Astrocyte (in vitro differentiated cells and primary cell): ENCODE measurements around the gene ZNF595. TPM values are rescaled to one million over a fixed set of nuclear protein-coding genes. Genes with fewer than 3 reads are reported as not detected.
"Not testable (repeated sequence)": the region's sequence is repeated elsewhere in the genome, so short reads cannot be mapped to it uniquely, and the experiment has no call there.

Experiments used
- DNase-seq: peaks from one replicate; pipeline ENCODE4 v3.0.0-alpha.2; 2010; ENCODE audit warnings: low read depth
- FAIRE-seq: peaks from 2 replicates; lab custom pipeline; 2011; peaks lifted over from hg19 to GRCh38; lab: Jason Lieb, UNC
- H2AFZ ChIP-seq: 2 replicates; pipeline ENCODE4 v1.6.0; 2012; ENCODE audit warnings: low read depth, low read length, inconsistent platforms
- H3K27ac ChIP-seq: 2 replicates; pipeline ENCODE4 v1.5.1; 2011; ENCODE audit warnings: low read depth, low read length, inconsistent platforms
- H3K27me3 ChIP-seq: 2 replicates; pipeline ENCODE4 v1.6.0; 2011; ENCODE audit warnings: low read length, inconsistent platforms; ENCODE audit not compliant: insufficient read depth
- H3K36me3 ChIP-seq: 2 replicates; pipeline ENCODE4 v1.5.1; 2011; ENCODE audit warnings: low read length, inconsistent platforms; ENCODE audit not compliant: insufficient read depth
- H3K4me1 ChIP-seq: 2 replicates; pipeline ENCODE4 v1.5.1; 2011; ENCODE audit warnings: low read length, inconsistent platforms; ENCODE audit not compliant: insufficient read depth
- H3K4me2 ChIP-seq: 2 replicates; pipeline ENCODE4 v1.6.0; 2012; ENCODE audit warnings: low read length, inconsistent platforms
- H3K4me3 ChIP-seq: 2 replicates; pipeline ENCODE4 v1.5.1; 2011; ENCODE audit warnings: low read depth, mild to moderate bottlenecking, low read length, inconsistent platforms; ENCODE audit not compliant: insufficient read depth
- H3K79me2 ChIP-seq: 2 replicates; pipeline ENCODE4 v1.6.0; 2012; ENCODE audit warnings: mild to moderate bottlenecking, low read length, inconsistent platforms; ENCODE audit not compliant: insufficient read depth
- H3K9ac ChIP-seq: 2 replicates; pipeline ENCODE4 v1.6.0; 2012; ENCODE audit warnings: mild to moderate bottlenecking, low read length, inconsistent platforms
- H3K9me3 ChIP-seq: 2 replicates; pipeline ENCODE4 v1.5.1; 2012; ENCODE audit warnings: low read depth, mild to moderate bottlenecking, low read length, inconsistent platforms; ENCODE audit not compliant: insufficient read depth
- H4K20me1 ChIP-seq: 2 replicates; pipeline ENCODE4 v1.6.0; 2012; ENCODE audit warnings: low read length, inconsistent platforms; ENCODE audit not compliant: insufficient read depth
- H3K27ac Mint-ChIP-seq: one replicate; pipeline ENCODE4 v1.8.0; 2021; ENCODE audit warnings: mild to moderate bottlenecking, mixed read lengths; ENCODE audit not compliant: unreplicated experiment
- H3K27me3 Mint-ChIP-seq: one replicate; pipeline ENCODE4 v1.8.0; 2021; ENCODE audit warnings: low read depth, mixed read lengths; ENCODE audit not compliant: unreplicated experiment
- H3K36me3 Mint-ChIP-seq: one replicate; pipeline ENCODE4 v1.8.0; 2021; ENCODE audit warnings: low read depth, mixed read lengths; ENCODE audit not compliant: unreplicated experiment
- H3K4me1 Mint-ChIP-seq: one replicate; pipeline ENCODE4 v1.8.0; 2021; ENCODE audit warnings: low read depth, mixed read lengths; ENCODE audit not compliant: unreplicated experiment
- H3K4me3 Mint-ChIP-seq: one replicate; pipeline ENCODE4 v1.8.0; 2021; ENCODE audit warnings: mild to moderate bottlenecking, moderate library complexity, mixed read lengths; ENCODE audit not compliant: unreplicated experiment
- H3K9me3 Mint-ChIP-seq: one replicate; pipeline ENCODE4 v1.8.0; 2021; ENCODE audit warnings: mild to moderate bottlenecking, mixed read lengths; ENCODE audit not compliant: unreplicated experiment
- total RNA-seq: library from RNA; stranded (reverse); gene quantifications from 2 replicates; pipeline ENCODE4 v1.2.1, GENCODE V29; 2021

ZNF595 gene
- total RNA-seq, 1 donor from 2014 or later: 15.9 TPM

GRCh38 chr4:18589-18988, 34.5 kb upstream of the ZNF595 start:
- not testable (repeated sequence) for H3K27me3 Mint-ChIP-seq, H3K4me1 Mint-ChIP-seq, H3K27ac Mint-ChIP-seq, H3K4me3 ChIP-seq, H3K36me3 Mint-ChIP-seq, DNase-seq, FAIRE-seq, H3K9me3 ChIP-seq, H3K4me1 ChIP-seq, H3K4me3 Mint-ChIP-seq, H4K20me1 ChIP-seq, H3K9ac ChIP-seq, H3K36me3 ChIP-seq, H3K27me3 ChIP-seq, H3K79me2 ChIP-seq, H3K4me2 ChIP-seq, H3K9me3 Mint-ChIP-seq, H2AFZ ChIP-seq, H3K27ac ChIP-seq

GRCh38 chr4:22882-23281, 30.2 kb upstream of the ZNF595 start:
- not testable (repeated sequence) for H3K9me3 ChIP-seq, H3K9ac ChIP-seq, FAIRE-seq, H3K4me1 Mint-ChIP-seq, H3K27me3 ChIP-seq, H3K4me2 ChIP-seq, H3K9me3 Mint-ChIP-seq, H3K27me3 Mint-ChIP-seq, H3K4me1 ChIP-seq, H3K36me3 Mint-ChIP-seq, H3K36me3 ChIP-seq, H3K4me3 ChIP-seq, H4K20me1 ChIP-seq, H3K79me2 ChIP-seq, H3K27ac Mint-ChIP-seq, H3K4me3 Mint-ChIP-seq, H3K27ac ChIP-seq, DNase-seq, H2AFZ ChIP-seq

GRCh38 chr4:24359-24758, 28.8 kb upstream of the ZNF595 start:
- H3K27me3 ChIP-seq, H3K9ac ChIP-seq, H3K27ac ChIP-seq, H3K4me3 Mint-ChIP-seq, H4K20me1 ChIP-seq, H3K27me3 Mint-ChIP-seq, H3K79me2 ChIP-seq, DNase-seq, H3K4me1 Mint-ChIP-seq, H3K4me1 ChIP-seq, H2AFZ ChIP-seq, FAIRE-seq, H3K4me3 ChIP-seq, H3K9me3 ChIP-seq, H3K36me3 Mint-ChIP-seq, H3K9me3 Mint-ChIP-seq, H3K27ac Mint-ChIP-seq, H3K36me3 ChIP-seq, H3K4me2 ChIP-seq: not testable (repeated sequence)

GRCh38 chr4:27501-27900, 25.6 kb upstream of the ZNF595 start:
- not testable (repeated sequence) for H3K4me3 ChIP-seq, H3K36me3 Mint-ChIP-seq, H3K4me2 ChIP-seq, H3K27me3 Mint-ChIP-seq, H3K27ac Mint-ChIP-seq, FAIRE-seq, DNase-seq, H3K27me3 ChIP-seq, H3K4me1 Mint-ChIP-seq, H3K9me3 Mint-ChIP-seq, H3K36me3 ChIP-seq, H3K9me3 ChIP-seq, H4K20me1 ChIP-seq, H3K27ac ChIP-seq, H3K4me1 ChIP-seq, H2AFZ ChIP-seq, H3K4me3 Mint-ChIP-seq, H3K79me2 ChIP-seq, H3K9ac ChIP-seq

- H3K36me3 ChIP-seq, H3K27ac ChIP-seq, H3K27me3 ChIP-seq, H3K27me3 Mint-ChIP-seq, H3K4me3 Mint-ChIP-seq, H3K4me2 ChIP-seq, H3K9ac ChIP-seq, H3K4me1 ChIP-seq, DNase-seq, H3K79me2 ChIP-seq, H3K9me3 Mint-ChIP-seq, FAIRE-seq, H3K4me1 Mint-ChIP-seq, H3K9me3 ChIP-seq, H4K20me1 ChIP-seq, H2AFZ ChIP-seq, H3K4me3 ChIP-seq, H3K27ac Mint-ChIP-seq, H3K36me3 Mint-ChIP-seq: not testable (repeated sequence)
These were observed 24.2 kb upstream of the ZNF595 start for GRCh38 chr4:28767-29542.

GRCh38 chr4:33314-33713, 19.8 kb upstream of the ZNF595 start:
- not testable (repeated sequence) for H3K4me3 Mint-ChIP-seq, H3K4me3 ChIP-seq, H3K27me3 ChIP-seq, H2AFZ ChIP-seq, H3K27ac Mint-ChIP-seq, H3K79me2 ChIP-seq, H3K4me1 Mint-ChIP-seq, FAIRE-seq, H4K20me1 ChIP-seq, H3K36me3 ChIP-seq, H3K9ac ChIP-seq, H3K27ac ChIP-seq, DNase-seq, H3K4me1 ChIP-seq, H3K9me3 ChIP-seq, H3K4me2 ChIP-seq, H3K36me3 Mint-ChIP-seq, H3K27me3 Mint-ChIP-seq, H3K9me3 Mint-ChIP-seq
